Hepatocyte (in vitro differentiated cells): Measurements from ENCODE around the gene ASTN2.

Experiments
- EZH2 ChIP-seq: fragments of 200-600 bp; sonication (generic); IDR thresholded peaks from 2 replicates; pipeline ENCODE4 v1.6.1; 2016; ENCODE audit warnings: antibody characterized with exemption, mild to moderate bottlenecking, borderline replicate concordance
- EZH2phosphoT487 ChIP-seq: fragments of 200-600 bp; sonication (generic); IDR thresholded peaks from one replicate; pipeline ENCODE4 v1.6.1; 2018; ENCODE audit warnings: antibody characterized with exemption, mild to moderate bottlenecking, low read depth, moderate library complexity; ENCODE audit not compliant: unreplicated experiment, severe bottlenecking
- TF ChIP-seq, protein P1 (sequence below): fragments of 200-600 bp; sonication (generic); IDR thresholded peaks from 2 replicates; pipeline ENCODE4 v1.5.1; 2016; ENCODE audit warnings: antibody characterized with exemption, mild to moderate bottlenecking; ENCODE audit not compliant: poor library complexity

- TF ChIP-seq, protein P1, sequence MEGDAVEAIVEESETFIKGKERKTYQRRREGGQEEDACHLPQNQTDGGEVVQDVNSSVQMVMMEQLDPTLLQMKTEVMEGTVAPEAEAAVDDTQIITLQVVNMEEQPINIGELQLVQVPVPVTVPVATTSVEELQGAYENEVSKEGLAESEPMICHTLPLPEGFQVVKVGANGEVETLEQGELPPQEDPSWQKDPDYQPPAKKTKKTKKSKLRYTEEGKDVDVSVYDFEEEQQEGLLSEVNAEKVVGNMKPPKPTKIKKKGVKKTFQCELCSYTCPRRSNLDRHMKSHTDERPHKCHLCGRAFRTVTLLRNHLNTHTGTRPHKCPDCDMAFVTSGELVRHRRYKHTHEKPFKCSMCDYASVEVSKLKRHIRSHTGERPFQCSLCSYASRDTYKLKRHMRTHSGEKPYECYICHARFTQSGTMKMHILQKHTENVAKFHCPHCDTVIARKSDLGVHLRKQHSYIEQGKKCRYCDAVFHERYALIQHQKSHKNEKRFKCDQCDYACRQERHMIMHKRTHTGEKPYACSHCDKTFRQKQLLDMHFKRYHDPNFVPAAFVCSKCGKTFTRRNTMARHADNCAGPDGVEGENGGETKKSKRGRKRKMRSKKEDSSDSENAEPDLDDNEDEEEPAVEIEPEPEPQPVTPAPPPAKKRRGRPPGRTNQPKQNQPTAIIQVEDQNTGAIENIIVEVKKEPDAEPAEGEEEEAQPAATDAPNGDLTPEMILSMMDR: no peak
- TF ChIP-seq EZH2 (no peak), EZH2phosphoT487 (no peak)
Measured at GRCh38 chr9:116495725-116496124, 919.1 kb downstream of the ASTN2 start.
